Measurements from ENCODE around the gene CSTB. TPM values are rescaled to one million over a fixed set of nuclear protein-coding genes. Genes with fewer than 3 reads are reported as not detected.

Gene CSTB
- total and polyA plus RNA-seq, 2 of the 8 experiments (the other 6 are each of a cell fraction or from before 2014, with no cell fraction given): 53.8 to 64.1 TPM

GRCh38 chr21:43743947-43744346 is 32.2 kb downstream of the CSTB start:
- no peak for FAIRE-seq
- TF ChIP-seq RXRA (IDR thresholded peaks at IDR 0.05; ENCODE audit: insufficient read depth, low read depth, low read length): no peak
- TF ChIP-seq CTBP2 (IDR thresholded peaks at IDR 0.05; ENCODE audit: borderline replicate concordance, insufficient read depth, insufficient read length, low read length): no peak
- no peak for TF ChIP-seq BCL11A (IDR thresholded peaks at IDR 0.05; ENCODE audit: low read depth in 2 of 2, low read length in 2 of 2)
- TF ChIP-seq SIRT6 (IDR thresholded peaks at IDR 0.05; ENCODE audit: low read length): no peak
- Histone ChIP-seq H3K4me1 (replicated peaks in 1 of 4; ENCODE audit: control insufficient read depth in 3 of 4, insufficient read depth in 4 of 4, low read length in 3 of 4) (peaks cover 0 to 9% (median 4%) of the 10 kb centered on the region in 4 experiments; a peak in 5 of 7 replicates), H2BK20ac (ENCODE audit: low read length) (no peak overlapping the region), H3K36me3 (ENCODE audit: control insufficient read depth in 2 of 4, insufficient read depth in 4 of 4, low read length in 3 of 4) (peaks cover 0 to 14% (median 13%) of the 10 kb centered on the region in 4 experiments; a peak in 6 of 8 replicates), H3K27ac (ENCODE audit: low read depth, low read length) (no peak overlapping the region), H3K79me2 (ENCODE audit: control insufficient read depth in 1 of 2, insufficient read depth in 2 of 2, low read length in 2 of 2) (no peaks in the 10 kb centered on the region), H4K91ac (replicated peaks; ENCODE audit: insufficient read length, low read length) (no peak overlapping the region), H3K23me2 (ENCODE audit: low read depth, low read length) (no peaks in the 10 kb centered on the region), H2BK15ac (ENCODE audit: low read length) (no peak overlapping the region), H4K20me1 (replicated peaks in 1 of 2; ENCODE audit: control insufficient read depth in 1 of 2, insufficient read depth in 2 of 2, low read length in 2 of 2) (peaks cover 0 to 9% of the 10 kb centered on the region in 2 experiments), H2BK5ac (ENCODE audit: low read depth, low read length) (no peak overlapping the region; the same call in 1 of the 2 replicates), H3K27me3 (replicated peaks in 1 of 4; ENCODE audit: control insufficient read depth in 3 of 4, extremely low read depth in 1 of 4, insufficient read depth in 3 of 4, low read length in 3 of 4) (no peaks in the 10 kb centered on the region), H4K8ac (ENCODE audit: extremely low read depth, insufficient read depth, low read length) (no peak overlapping the region), H3K9ac (replicated peaks in 1 of 4; ENCODE audit: extremely low read depth in 1 of 4, low read depth in 3 of 4, low read length in 3 of 4) (no peak overlapping the region), H3K9me3 (ENCODE audit: insufficient read depth in 2 of 2, low read depth in 1 of 2, low read length in 1 of 2) (no peaks in the 10 kb centered on the region), H3K18ac (ENCODE audit: extremely low read depth, low read length) (no peak overlapping the region), H3K56ac (replicated peaks; ENCODE audit: insufficient read length, low read depth, low read length) (no peak overlapping the region), H2BK120ac (replicated peaks; ENCODE audit: low read depth, low read length) (no peak overlapping the region), H3K23ac (ENCODE audit: insufficient read length) (no peak overlapping the region), H2BK12ac (ENCODE audit: low read depth, low read length) (no peak overlapping the region), H2AFZ (ENCODE audit: low read length) (no peak overlapping the region), H3K4me3 (ENCODE audit: extremely low read depth in 1 of 4, insufficient read depth in 2 of 4, low read depth in 3 of 4, low read length in 4 of 4) (no peak overlapping the region), H3K14ac (ENCODE audit: insufficient read length) (no peak overlapping the region), H4K5ac (ENCODE audit: insufficient read length, low read depth, low read length) (no peak overlapping the region), H3K79me1 (ENCODE audit: low read depth, low read length) (0 out of 2 replicates have a peak, but pooled peaks cover 2% of the 10 kb centered on the region), H3K4me2 (ENCODE audit: insufficient read depth in 1 of 2, low read depth in 2 of 2, low read length in 2 of 2) (no peak overlapping the region), H3K4ac (replicated peaks; ENCODE audit: insufficient read length, low read depth, low read length) (no peak overlapping the region), H2AK5ac (ENCODE audit: low read depth, low read length) (no peak overlapping the region)
- CTCF ChIA-PET (ENCODE audit: partially characterized antibody): no interaction called here
- no peak for DNase-seq (ENCODE audit: low read depth in 1 of 2, low spot score in 2 of 2)
- 91% methylated on average over 7 of the region's 8 CpGs; no CpG with 5 or more reads in 1 of the 2 experiments for WGBS, 2 experiments (ENCODE audit: extremely low coverage in 1 of 2, insufficient coverage in 1 of 2, insufficient read length in 1 of 2, insufficient replicate concordance in 2 of 2, low coverage in 1 of 2, low lambda C conversion rate in 2 of 2, missing lambda C conversion rate in 1 of 2)
- POLR2A ChIA-PET (ENCODE audit: partially characterized antibody): no interaction called here
